ENCODE results near the gene LRFN3.
"Not testable (repeated sequence)": the region's sequence is repeated elsewhere in the genome, so short reads cannot be mapped to it uniquely, and the experiment has no call there.

Gene LRFN3

DNA sequence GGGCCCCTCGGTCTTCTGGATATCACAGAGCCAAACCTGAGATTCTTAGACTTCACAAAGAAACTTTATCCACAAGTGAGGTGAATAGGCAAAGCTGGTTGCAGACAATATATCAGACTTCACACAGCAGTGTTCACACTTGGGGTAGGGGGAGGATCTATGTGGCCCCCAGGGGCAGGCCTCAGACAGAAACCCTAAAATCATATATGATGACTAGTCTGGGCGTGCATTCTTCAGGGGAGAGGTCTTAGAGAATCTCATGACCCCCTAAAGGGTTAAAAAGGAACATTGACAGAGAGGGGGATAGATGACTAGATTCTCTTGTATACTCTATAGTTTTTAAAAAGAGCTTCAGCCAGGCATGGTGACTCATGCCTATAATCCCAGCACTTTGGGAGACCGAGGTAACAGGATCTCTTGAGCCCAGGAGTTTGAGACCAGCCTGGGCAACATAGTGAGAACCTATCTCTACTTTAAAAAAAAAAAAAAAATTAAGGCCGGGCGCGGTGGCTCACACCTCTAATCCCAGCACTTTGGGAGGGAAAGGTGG is 30.9 kb upstream of the LRFN3 start:
- no peak overlapping the region for H3K4me3 ChIP-seq (ENCODE audit: low read depth, low read length)
- TF ChIP-seq, protein P1, sequence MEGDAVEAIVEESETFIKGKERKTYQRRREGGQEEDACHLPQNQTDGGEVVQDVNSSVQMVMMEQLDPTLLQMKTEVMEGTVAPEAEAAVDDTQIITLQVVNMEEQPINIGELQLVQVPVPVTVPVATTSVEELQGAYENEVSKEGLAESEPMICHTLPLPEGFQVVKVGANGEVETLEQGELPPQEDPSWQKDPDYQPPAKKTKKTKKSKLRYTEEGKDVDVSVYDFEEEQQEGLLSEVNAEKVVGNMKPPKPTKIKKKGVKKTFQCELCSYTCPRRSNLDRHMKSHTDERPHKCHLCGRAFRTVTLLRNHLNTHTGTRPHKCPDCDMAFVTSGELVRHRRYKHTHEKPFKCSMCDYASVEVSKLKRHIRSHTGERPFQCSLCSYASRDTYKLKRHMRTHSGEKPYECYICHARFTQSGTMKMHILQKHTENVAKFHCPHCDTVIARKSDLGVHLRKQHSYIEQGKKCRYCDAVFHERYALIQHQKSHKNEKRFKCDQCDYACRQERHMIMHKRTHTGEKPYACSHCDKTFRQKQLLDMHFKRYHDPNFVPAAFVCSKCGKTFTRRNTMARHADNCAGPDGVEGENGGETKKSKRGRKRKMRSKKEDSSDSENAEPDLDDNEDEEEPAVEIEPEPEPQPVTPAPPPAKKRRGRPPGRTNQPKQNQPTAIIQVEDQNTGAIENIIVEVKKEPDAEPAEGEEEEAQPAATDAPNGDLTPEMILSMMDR (IDR thresholded peaks at IDR 0.05; ENCODE audit: low read depth, low read length, missing control alignments): no peak
- no peak for DNase-seq (ENCODE audit: low read depth)
- in situ Hi-C loops (cut with HindIII; ENCODE audit: low sequenced_read_pairs): no loop called here

DNA sequence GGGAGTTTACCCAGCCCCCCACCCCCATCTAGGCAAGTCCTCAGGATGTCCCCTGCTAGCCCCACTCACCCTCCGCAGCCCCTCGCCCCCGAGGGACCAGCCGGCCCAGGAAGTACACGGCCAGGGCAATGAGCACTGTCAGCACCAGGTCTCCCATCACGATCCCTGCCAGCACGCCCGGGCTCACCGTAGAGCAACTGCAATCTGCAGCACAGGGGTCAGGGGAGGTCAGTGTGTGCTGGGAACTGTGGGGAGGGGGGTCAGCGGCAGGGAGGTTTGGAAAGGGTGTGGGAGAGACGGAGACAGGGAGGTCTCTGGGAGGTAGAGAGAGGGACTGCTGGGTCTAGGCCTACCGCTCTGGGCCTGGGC is 28.8 kb upstream of the LRFN3 start:
- TF ChIP-seq, protein P1 (IDR thresholded peaks at IDR 0.05; ENCODE audit: low read depth, low read length, missing control alignments): no peak
- no peak overlapping the region for H3K4me3 ChIP-seq (ENCODE audit: low read depth, low read length)
- in situ Hi-C loops (cut with HindIII; ENCODE audit: low sequenced_read_pairs): no loop called here
- no peak for DNase-seq (ENCODE audit: low read depth)

- in situ Hi-C loops (cut with HindIII; ENCODE audit: low sequenced_read_pairs): no loop called here
- H3K4me3 ChIP-seq (ENCODE audit: low read depth, low read length): no peak within 1 kb of the TSS
- TF ChIP-seq, protein P1 (IDR thresholded peaks at IDR 0.05; ENCODE audit: low read depth, low read length, missing control alignments): no peak
- DNase-seq (ENCODE audit: low read depth): no peak
Observed at GRCh38 chr19:35908010-35908441, 28.1 kb upstream of the LRFN3 start, which contains the start of gene TYROBP. Gene TYROBP, minus strand, starts transcription at chr19:35908295. Its CDS starts 67 bp downstream, at chr19:35908228.

- in situ Hi-C loops (cut with HindIII; ENCODE audit: low sequenced_read_pairs): no loop called here
- TF ChIP-seq, protein P1 (IDR thresholded peaks at IDR 0.05; ENCODE audit: low read depth, low read length, missing control alignments): no peak
- DNase-seq (ENCODE audit: low read depth): no peak
- H3K4me3 ChIP-seq (ENCODE audit: low read depth, low read length): no peak overlapping the region
Observed at GRCh38 chr19:35908973-35909683, 27.0 kb upstream of the LRFN3 start.

DNA sequence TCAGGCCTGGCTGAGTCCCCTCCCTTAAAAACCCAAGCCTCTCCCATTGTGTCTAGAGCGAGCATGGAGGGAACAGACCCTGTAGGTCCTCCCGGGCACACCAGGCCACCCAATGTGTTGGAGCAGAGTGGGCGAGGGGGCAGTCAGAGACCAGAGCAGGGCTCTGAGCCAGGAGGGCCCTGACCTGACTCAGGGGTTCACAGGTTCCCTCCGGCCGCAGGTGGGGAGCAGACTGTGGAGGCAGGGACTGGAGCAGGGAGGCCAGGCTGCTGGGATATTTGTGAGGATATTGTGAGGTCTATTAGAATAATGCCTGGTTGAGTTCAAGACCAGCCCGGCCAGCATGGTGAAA is 26.5 kb upstream of the LRFN3 start:
- no peak overlapping the region for H3K4me3 ChIP-seq (ENCODE audit: low read depth, low read length)
- TF ChIP-seq, protein P1 (IDR thresholded peaks at IDR 0.05; ENCODE audit: low read depth, low read length, missing control alignments): no peak
- DNase-seq (ENCODE audit: low read depth): no peak
- in situ Hi-C loops (cut with HindIII; ENCODE audit: low sequenced_read_pairs): no loop called here

DNA sequence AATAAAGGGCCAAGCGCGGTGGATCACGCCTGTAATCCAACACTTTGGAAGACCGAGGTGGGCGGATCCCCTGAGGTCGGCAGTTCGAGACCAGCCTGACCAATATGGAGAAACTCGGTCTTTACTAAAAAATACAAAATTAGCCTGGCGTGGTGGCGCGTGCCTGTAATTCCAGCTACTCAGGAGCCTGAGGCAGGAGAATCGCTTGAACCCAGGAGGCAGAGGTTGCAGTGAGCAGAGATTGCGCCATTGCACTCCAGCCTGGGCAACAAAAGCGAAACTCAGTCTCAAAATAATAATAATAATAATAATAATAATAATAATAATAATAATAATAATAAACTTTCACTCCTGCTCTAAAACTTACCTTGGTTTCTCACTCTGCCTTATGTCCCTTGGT is 25.8 kb upstream of the LRFN3 start:
- in situ Hi-C loops (cut with HindIII; ENCODE audit: low sequenced_read_pairs): not testable (repeated sequence)

GRCh38 chr19:35911173-35911572 is 25.0 kb upstream of the LRFN3 start:
- DNase-seq (ENCODE audit: low read depth): no peak
- in situ Hi-C loops (cut with HindIII; ENCODE audit: low sequenced_read_pairs): no loop called here
- TF ChIP-seq, protein P1 (IDR thresholded peaks at IDR 0.05; ENCODE audit: low read depth, low read length, missing control alignments): no peak
- H3K4me3 ChIP-seq (ENCODE audit: low read depth, low read length): no peak overlapping the region

More for the DNA sequence above, 25.8 kb upstream of the LRFN3 start:
- not testable (repeated sequence) for DNase-seq (ENCODE audit: low read depth); H3K4me3 ChIP-seq (ENCODE audit: low read depth, low read length)

Data from astrocyte of the cerebellum (primary cell).